Islet of Langerhans (tissue), 1 donor: Measurements from ENCODE around the gene FBXL14.

Source experiments
- FAIRE-seq: peaks from one replicate; lab custom pipeline; 2011; peaks lifted over from hg19 to GRCh38; lab: Jason Lieb, UNC

Gene FBXL14

DNA sequence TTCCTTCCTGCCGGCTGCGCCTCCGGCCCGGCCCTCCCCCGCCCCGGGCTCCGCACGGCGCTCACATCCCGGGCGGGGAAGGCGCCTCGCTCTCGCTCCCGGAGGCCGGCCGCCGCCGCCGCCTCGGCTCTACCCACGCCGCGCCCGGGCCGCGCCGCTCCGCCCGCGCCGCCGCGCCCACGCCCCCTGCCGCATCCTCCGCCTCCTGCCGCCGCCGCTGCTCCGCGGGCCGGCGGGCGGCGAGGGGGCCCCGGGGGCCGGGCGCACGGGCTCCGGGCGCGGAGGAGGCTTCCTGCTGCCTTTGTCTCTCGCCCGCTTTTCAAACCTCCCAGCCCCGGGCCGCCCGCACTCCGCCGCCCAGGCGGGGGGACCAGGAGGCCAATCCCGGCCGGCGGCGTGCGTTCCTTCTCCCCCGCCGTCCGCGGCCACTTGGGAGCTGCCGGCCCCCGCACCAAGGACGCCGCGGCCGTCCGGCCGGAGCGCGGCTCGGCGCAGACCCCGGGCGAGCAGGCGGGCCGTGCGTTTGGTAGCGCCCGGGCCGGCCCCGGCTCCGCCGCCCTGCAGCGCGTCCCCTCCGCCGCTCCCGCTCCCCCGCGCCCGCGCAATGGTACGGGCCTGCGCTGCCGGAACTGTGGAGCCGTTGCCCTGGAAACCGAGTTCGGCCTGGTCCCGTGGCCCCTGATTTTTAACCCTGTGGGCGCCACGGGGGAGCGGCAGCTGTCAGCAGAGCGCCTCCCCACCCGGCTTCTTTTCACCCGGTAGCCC, at the start of gene FBXL14:
Gene FBXL14, minus strand, starts transcription at position 321 of the 765 bp plus-strand sequence. CDS start 515 bp downstream, outside the sequence.
- no peak for FAIRE-seq

GRCh38 chr12:1643905-1644533, 49.6 kb upstream of the FBXL14 start:
- FAIRE-seq, result no peak

DNA sequence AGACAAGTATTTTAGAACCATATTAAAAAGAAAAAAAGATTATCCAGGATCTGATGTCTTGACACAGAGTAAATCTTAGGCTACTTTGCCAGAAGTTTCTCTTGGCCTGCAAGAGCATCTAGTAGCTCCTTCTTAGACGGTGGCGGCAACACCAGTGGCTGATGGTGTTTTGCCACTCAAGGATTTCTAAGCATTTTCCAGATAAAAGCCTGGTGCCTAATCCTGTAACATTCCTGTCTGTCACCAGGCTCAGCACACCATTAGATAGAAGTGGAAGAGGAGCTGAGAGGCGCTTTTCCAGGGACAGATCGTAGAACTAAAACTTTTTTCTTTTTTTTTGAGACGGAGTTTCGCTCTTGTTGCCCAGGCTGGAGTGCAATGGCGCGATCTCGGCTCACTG, 48.7 kb upstream of the FBXL14 start:
- FAIRE-seq, result no peak

- no peak for FAIRE-seq
Observed at GRCh38 chr12:1642513-1642912, 48.1 kb upstream of the FBXL14 start.

DNA sequence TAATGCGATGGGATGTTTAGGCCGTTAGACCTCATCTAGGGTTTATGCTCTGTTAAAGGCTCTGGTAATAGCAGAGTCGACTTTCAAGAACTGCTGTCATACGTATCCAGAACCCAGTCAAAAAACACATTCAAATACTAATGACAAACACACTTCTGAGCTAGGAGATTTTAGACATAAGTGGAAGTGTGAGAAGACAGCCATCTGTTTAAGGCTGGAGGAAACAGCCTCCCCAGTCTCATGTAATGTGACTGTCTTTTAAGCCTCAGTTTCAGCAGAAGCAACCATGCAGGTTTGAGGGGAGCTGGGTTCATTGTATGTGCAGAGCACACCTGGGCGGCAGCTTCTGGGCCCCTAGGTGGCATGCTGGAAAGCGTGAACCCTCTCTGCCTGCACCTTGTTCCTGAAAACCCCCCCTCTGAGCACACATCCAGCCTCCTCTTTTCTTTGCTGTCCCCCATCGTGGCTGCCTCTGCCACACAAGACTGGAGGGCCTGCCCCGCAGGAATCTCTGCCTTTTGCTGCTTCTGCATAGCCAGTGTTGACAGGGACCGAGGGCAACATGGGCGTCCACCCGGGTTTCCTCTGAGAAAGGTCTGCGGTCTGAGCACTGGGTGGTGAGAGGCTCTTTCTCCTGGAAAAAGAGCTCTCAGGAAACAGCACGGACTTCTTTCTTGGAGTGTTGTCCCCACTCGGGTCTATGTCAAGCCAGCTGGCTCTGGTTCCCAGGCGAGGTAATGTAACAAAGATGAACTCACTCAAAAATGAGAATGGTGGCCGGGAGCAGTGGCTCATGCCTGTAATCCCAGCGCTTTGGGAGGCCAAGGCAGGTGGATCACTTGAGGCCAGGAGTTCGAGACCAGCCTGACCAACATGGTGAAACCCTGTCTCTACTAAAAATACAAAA, 46.2 kb upstream of the FBXL14 start:
- FAIRE-seq, result no peak

DNA sequence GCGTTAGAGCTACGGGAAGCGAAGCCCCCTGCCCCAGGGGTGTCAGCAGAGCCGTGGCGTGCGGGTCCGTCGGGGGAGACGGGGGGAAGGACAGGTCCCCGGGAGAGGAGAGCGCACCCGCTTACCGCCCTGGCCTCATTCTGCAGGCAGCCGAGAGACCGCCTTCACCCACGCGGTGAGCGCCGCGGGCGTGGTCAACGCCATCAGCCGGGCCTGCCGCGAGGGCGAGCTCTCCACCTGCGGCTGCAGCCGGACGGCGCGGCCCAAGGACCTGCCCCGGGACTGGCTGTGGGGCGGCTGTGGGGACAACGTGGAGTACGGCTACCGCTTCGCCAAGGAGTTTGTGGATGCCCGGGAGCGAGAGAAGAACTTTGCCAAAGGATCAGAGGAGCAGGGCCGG, 45.2 kb upstream of the FBXL14 start:
- no peak for FAIRE-seq

DNA sequence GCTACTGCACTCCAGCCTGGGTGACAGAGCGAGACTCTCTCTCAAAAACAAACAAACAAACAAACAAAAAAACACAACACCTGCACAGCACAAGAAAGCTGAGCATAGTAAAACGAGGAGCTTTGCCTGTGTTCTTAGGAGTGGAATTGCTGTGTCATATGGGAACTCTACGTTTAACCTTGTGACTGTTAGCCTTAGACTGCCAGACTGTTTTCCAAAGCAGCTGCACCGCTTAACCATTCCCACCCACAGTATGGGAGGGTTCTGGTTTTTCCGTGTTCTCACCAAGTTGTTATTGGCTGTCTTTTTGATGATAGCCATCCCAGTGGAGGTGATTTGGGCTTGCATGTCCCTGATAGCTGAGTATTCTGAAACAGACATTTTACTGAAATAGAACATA, 43.8 kb upstream of the FBXL14 start:
- FAIRE-seq, result no peak

DNA sequence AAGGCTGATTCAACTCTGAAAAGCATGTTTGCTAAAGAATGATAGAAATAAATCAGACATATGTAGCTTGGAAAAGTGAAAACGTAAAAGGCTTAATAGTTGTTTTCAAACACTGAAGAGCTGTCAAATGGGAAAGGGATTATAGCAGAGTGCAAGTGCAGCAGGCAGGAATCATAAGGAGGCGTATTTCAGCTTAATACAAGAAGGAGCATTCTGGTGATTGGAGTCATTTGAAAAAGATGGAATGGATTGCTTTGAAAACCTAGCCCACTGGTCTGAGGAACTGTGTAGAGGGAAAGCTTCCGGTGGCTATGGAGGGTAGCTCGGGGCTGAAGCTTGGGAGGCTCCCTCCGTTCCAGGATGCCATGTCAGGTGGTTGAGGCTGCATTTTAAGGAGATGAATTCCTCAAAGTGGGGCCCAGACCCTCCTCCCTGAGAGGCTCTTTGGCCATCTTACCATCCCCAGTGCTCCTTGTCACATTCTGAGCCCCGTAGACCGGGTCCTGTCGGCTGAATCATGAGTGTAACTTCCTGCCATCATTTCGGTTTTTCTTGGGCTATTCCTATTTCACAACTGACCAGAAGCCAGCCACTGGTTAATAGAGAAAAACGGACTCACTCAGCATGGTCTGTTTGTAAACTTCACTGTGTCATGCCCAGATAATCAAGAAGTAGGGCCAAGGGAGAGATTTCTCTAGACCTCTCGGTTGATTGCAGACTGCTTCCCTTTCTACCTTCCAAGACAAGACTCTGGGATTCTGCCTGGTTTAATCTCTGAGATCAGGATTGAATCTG, 41.1 kb upstream of the FBXL14 start:
- FAIRE-seq, result no peak

DNA sequence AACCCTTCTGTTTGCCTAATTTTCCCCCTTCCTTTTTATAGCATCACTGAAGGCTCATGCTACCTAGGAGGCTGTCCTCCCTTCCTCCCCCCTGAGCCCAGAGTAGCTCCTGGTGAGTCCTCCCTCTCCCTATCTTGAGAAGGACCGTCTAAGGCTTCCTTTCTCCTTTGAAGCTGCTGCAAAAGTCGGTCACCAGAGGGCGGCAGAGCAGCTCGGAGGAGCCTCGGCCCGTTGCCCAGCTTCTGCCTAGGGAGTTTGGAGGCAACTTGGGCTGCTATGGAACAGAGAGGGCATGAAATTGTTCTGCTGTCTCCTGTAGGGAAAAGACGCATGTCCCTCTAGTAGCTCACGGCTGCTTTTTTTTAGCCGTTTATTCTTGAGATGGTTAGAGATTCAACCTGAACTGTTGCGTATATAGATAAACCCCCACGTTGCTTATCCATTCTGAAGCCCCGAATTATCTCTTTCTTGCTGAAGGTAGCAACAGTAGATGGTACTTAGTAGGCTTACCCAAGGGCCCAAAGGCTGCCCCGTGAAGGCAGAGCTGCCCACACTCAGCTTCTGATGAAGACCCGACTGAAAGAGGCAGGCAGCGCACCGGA, 40.3 kb upstream of the FBXL14 start:
- peak; percentile 61 for FAIRE-seq

DNA sequence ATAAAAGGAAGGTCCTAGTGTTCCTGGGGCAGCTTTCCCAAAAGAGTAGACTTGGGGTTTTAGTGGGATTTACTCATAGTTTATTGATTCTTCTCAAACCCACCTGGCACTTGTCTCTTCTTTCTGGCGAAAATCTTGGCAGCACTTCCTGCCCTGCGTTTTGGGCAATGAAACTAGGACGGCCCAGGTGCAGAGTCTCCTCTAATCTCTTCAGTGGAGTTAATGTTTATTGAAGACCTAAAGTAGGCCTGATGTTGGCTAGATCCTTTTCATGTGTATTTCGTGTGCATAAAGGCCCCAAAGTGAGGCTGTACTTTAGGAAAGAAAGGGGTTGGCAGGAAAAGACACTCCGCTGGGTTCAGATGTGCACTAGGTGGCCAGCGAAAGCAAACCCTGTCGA, 39.8 kb upstream of the FBXL14 start:
- FAIRE-seq, result no peak

GRCh38 chr12:1633459-1633858, 39.1 kb upstream of the FBXL14 start:
- no peak for FAIRE-seq

GRCh38 chr12:1632702-1633101, 38.3 kb upstream of the FBXL14 start:
- no peak for FAIRE-seq

- FAIRE-seq, result no peak
Observed at GRCh38 chr12:1630827-1631591, 36.6 kb upstream of the FBXL14 start.

- FAIRE-seq, result no peak
Observed at GRCh38 chr12:1630133-1630826, 35.9 kb upstream of the FBXL14 start.

DNA sequence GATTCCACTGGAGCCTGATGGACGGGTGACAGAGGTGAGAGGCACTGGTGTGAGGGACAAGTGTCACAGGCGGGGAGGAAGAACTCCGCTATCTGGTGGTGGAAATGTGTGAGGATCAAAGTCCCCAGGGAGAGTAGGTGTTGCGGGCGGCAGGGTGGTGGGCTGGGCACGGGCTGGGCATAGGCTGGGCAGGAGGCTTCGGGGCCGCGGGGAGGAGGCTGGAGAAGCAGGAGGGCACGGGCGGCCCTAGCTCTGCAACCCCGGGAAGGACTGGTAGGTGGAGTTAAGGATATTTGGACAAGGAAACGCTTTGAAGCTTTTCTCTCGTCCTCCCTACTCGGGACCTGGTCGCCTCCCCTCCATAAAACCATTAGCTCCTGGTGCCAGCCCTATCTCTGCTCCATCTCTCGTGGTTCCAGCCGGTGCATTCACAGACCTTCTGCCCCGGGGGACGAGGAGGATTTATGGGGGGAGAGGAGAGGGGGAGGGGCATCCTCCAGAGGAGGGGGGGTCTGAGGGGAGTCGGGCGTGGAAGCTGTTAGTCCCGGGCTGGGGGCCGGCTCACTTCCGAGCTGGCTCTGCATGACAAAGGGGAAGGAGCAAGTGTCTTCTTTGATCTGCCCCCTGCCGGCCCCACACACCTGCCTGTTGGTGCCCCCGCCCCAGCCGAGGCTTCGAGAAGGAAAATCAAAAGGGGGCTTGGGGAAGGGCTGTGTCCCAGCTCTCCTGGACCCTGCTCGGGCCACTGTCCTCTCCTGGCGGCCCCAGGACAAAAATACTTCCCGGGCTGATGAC, 35.2 kb upstream of the FBXL14 start:
- no peak for FAIRE-seq

DNA sequence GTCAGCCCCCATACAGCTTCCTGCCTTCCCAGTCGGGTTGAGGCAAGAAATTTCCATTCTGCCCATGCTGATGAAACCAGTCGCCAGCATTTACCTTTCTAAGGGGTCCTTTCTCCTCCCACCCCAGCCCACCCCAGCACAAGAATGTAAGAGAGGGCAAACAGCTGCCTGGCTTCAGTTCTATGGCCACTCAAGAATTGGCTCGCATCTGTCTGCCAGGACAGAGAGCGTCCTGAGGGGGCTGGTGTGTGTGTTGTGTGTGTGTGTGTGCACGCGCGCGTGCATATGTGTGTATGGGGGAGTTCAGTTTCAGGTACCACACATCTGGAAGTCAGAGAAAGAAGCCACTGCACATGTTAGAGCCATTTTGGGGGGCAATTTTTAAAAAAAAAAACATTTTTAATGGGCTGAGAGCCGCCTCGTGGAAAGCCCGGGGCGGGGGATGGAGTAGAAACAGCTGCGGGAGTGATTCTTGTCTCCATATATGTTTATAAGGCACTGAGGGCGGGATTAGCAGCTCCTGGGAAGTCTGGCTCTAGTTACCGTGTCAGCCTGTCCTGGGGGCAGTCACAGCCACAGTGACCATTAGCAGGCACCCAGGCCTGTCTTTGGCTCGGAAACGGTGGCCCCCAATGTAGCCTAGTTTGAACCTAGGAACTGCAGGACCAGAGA, 34.4 kb upstream of the FBXL14 start, which contains the start of gene WNT5B:
Gene WNT5B, plus strand, starts transcription at position 566 of the 672 bp plus-strand sequence. CDS start 2,124 bp downstream, outside the sequence.
- no peak for FAIRE-seq

DNA sequence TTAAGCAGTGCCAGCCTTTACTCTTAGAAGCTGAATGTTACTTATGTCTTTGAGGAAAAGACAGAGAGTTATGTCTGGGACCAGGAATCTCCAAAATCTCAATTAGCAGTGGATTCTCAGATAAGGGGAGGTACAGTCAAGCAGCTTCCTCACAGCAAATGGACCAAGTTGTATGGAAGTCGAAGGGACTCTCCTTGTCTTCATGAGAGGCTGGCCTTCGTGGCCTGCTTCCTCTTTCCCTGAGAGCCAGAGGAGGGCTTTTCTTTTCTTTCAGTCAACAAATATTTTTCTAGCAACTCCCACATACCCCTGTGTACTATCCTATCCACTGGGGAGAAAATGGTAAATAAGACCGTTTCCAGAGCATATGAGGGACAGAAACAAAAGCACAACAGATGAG, 28.0 kb upstream of the FBXL14 start:
- FAIRE-seq, result no peak

DNA sequence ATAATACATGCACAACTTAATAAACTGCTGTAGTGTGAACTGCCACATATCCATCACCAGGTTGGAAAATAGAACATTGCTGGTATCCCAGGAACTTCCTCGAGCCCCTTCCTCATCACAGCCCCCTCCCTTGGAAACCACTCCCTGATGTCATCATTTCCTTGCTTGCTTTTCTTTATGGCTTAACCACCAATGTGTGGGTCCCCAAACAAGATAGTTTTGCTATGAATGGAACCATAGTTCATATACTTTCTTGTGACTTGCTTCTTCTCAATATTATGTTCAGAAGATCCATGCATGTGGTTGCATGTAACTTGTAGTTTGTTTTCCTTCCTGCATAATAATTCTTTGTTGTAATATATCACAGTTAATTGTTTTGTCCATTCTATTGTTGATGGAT, 25.7 kb upstream of the FBXL14 start:
- no peak for FAIRE-seq

GRCh38 chr12:1619587-1619986, 25.2 kb upstream of the FBXL14 start:
- FAIRE-seq, result no peak
